Mucosa of descending colon (tissue), 3 donors: ENCODE data around the gene DNASE2B. TPM values are rescaled to one million over a fixed set of nuclear protein-coding genes. Genes with fewer than 3 reads are reported as not detected.

Source experiments
- ATAC-seq: fragments of 200-7000 bp; cut with Tn5 transposase; one replicate; pipeline ENCODE4 v1.9.1; 2020; ENCODE audit warnings: mild to moderate bottlenecking, moderate library complexity
- DNase-seq, 3 donors: peaks; one replicate each; pipeline ENCODE4 v3.0.0-alpha.2; 2020
- H3K36me3 ChIP-seq: fragments of 200-600 bp; one replicate; pipeline ENCODE4 v1.8.0; 2021; ENCODE audit warnings: low read depth, mild to moderate bottlenecking
- H3K4me1 ChIP-seq: fragments of 200-600 bp; one replicate; pipeline ENCODE4 v1.8.0; 2021; ENCODE audit warnings: low read depth, mild to moderate bottlenecking
- H3K4me3 ChIP-seq: fragments of 200-600 bp; one replicate; pipeline ENCODE4 v1.8.0; 2021; ENCODE audit warnings: mild to moderate bottlenecking
- H3K9me3 ChIP-seq: fragments of 200-600 bp; one replicate; pipeline ENCODE4 v1.8.0; 2021; ENCODE audit warnings: mild to moderate bottlenecking
- CTCF ChIP-seq: fragments of 200-600 bp; IDR thresholded peaks from one replicate; pipeline ENCODE4 v1.8.0; 2022; ENCODE audit warnings: antibody characterized with exemption, mild to moderate bottlenecking
- intact Hi-C, 2 donors: fragments of 100-400 bp; cut with DNase I in 1 of 2; cut with micrococcal nuclease in 1 of 2; formaldehyde crosslinking; loops; one replicate each; pipeline versions ENCODE4 v1.11.0 to v1.11.1; 2022; cut with DNase I, micrococcal nuclease
- total RNA-seq, 3 donors: library from RNA; stranded (reverse); fragmentation: NEBNext Ultra II Directional in 2 of 3; extraction: Animal tissue kit (Norgen Biotek cat#: 25700) in 2 of 3; gene quantifications; one replicate each; pipeline versions ENCODE4 v1.2.1 to v1.2.4, GENCODE V29; 2021 to 2023
- donor health status: DM: no; HTN: no; CAD: no; lungs with moderate emphysema.
- donor health status: DM: no; HTN: no; CAD: no.
- donor health status: DM: no; HTN: yes; CAD: no.

Gene DNASE2B
- total RNA-seq, 3 donors from 2014 or later = 0.87 to 1.0 TPM; not detected in 1

GRCh38 chr1:84376000-84376910 is 22.0 kb upstream of the DNASE2B start:
- H3K4me3 ChIP-seq = no peak overlapping the region
- H3K9me3 ChIP-seq = no peaks in the 10 kb centered on the region
- intact Hi-C loops = no loop called here
- ATAC-seq (no peak), DNase-seq (no peak)
- no peaks in the 10 kb centered on the region for H3K36me3 ChIP-seq
- H3K4me1 ChIP-seq = no peaks in the 10 kb centered on the region
- no peak for TF ChIP-seq CTCF

- H3K4me1 ChIP-seq = no peaks in the 10 kb centered on the region
- no peak for TF ChIP-seq CTCF
- intact Hi-C loops = no loop called here
- no peak for ATAC-seq
- H3K4me3 ChIP-seq = no peak overlapping the region
- H3K36me3 ChIP-seq = no peaks in the 10 kb centered on the region
- no peaks in the 10 kb centered on the region for H3K9me3 ChIP-seq
- DNase-seq = no peak
These were observed 20.7 kb upstream of the DNASE2B start for GRCh38 chr1:84377480-84378095.

- no peak overlapping the region for H3K4me3 ChIP-seq
- intact Hi-C loops = no loop called here
- H3K4me1 ChIP-seq = no peaks in the 10 kb centered on the region
- DNase-seq (no peak), ATAC-seq (no peak)
- TF ChIP-seq CTCF = no peak
- no peaks in the 10 kb centered on the region for H3K36me3 ChIP-seq
- no peaks in the 10 kb centered on the region for H3K9me3 ChIP-seq
These were observed 19.0 kb upstream of the DNASE2B start for GRCh38 chr1:84379138-84379916.

GRCh38 chr1:84379917-84380180 is 18.4 kb upstream of the DNASE2B start:
- ATAC-seq = no peak
- no peak for DNase-seq

GRCh38 chr1:84382127-84382526 is 16.2 kb upstream of the DNASE2B start:
- DNase-seq (no peak), ATAC-seq (no peak)
- H3K4me3 ChIP-seq = no peak overlapping the region
- H3K9me3 ChIP-seq = no peaks in the 10 kb centered on the region
- no peaks in the 10 kb centered on the region for H3K36me3 ChIP-seq
- no peaks in the 10 kb centered on the region for H3K4me1 ChIP-seq
- intact Hi-C loops = no loop called here
- TF ChIP-seq CTCF = no peak

More at GRCh38 chr1:84379917-84380180, 18.4 kb upstream of the DNASE2B start:
- Histone ChIP-seq H3K9me3 (no peaks in the 10 kb centered on the region), H3K36me3 (no peaks in the 10 kb centered on the region), H3K4me1 (no peaks in the 10 kb centered on the region), H3K4me3 (no peak overlapping the region)
- no peak for TF ChIP-seq CTCF
- intact Hi-C loops = no loop called here
